ENCODE data around the gene PRPF8. TPM values are rescaled to one million over a fixed set of nuclear protein-coding genes. Genes with fewer than 3 reads are reported as not detected.
A peak's percentile ranks its signal among the peaks of the same experiment; 100 is the strongest.

The PRPF8 gene
- total and polyA plus RNA-seq, 2 of the 13 experiments (the other 11 are each of a cell fraction or from before 2014, with no cell fraction given): 112 to 179 TPM

- no peak for TF ChIP-seq CREBL2 (CRISPR knock-in tag; IDR thresholded peaks at IDR 0.05; ENCODE audit: borderline replicate concordance)
- TF ChIP-seq ZNF337 (CRISPR knock-in tag; IDR thresholded peaks at IDR 0.05; ENCODE audit: borderline replicate concordance, low read depth): peak; percentile 73; the same call in 1 of the 2 replicates
- no peak for TF ChIP-seq RBM39 (IDR thresholded peaks at IDR 0.05; ENCODE audit: low read depth, low read length, poor library complexity, severe bottlenecking)
- no peak for TF ChIP-seq ZSCAN21 (CRISPR knock-in tag; IDR thresholded peaks at IDR 0.05; ENCODE audit: borderline replicate concordance)
- TF ChIP-seq POLR2A (IDR thresholded peaks at IDR 0.05; ENCODE audit: insufficient read depth in 1 of 2, low read depth in 2 of 2, low read length in 2 of 2): peak; percentile 30 to 52; a peak in 3 of 4 replicates
- TF ChIP-seq ATF4 (CRISPR knock-in tag; IDR thresholded peaks at IDR 0.05): no peak
- no peak for TF ChIP-seq AKNA (CRISPR knock-in tag; IDR thresholded peaks at IDR 0.05; ENCODE audit: borderline replicate concordance)
- TF ChIP-seq MIXL1 (CRISPR knock-in tag; IDR thresholded peaks at IDR 0.05): no peak
- no peak for TF ChIP-seq IRF1 (CRISPR knock-in tag; IDR thresholded peaks at IDR 0.05; ENCODE audit: low read depth)
- peak; percentile 43; the same call in 1 of the 2 replicates for TF ChIP-seq ZBTB7B (CRISPR knock-in tag; IDR thresholded peaks at IDR 0.05)
- no peak for TF ChIP-seq POLR2AphosphoS5 (IDR thresholded peaks at IDR 0.05; ENCODE audit: low read depth, low read length)
- no peak for TF ChIP-seq TP53 (CRISPR knock-in tag; conservative IDR thresholded peaks at IDR 0.05)
- no peak for TF ChIP-seq MLX (CRISPR knock-in tag; IDR thresholded peaks at IDR 0.05)
- no peak for TF ChIP-seq HOXA5 (CRISPR knock-in tag; IDR thresholded peaks at IDR 0.05)
- no peak; the same call in 1 of the 2 replicates for TF ChIP-seq ZNF746 (CRISPR knock-in tag; IDR thresholded peaks at IDR 0.05)
- TF ChIP-seq ZNF451 (CRISPR knock-in tag; IDR thresholded peaks at IDR 0.05): peak; percentile 58; the same call in 1 of the 2 replicates
- TF ChIP-seq TFDP2 (CRISPR knock-in tag; IDR thresholded peaks at IDR 0.05): no peak; the same call in none of the 2 replicates
- TF ChIP-seq SYNCRIP (IDR thresholded peaks at IDR 0.05; ENCODE audit: insufficient read depth, low read depth, low read length): no peak
- TF ChIP-seq ATAD3A (CRISPR knock-in tag; IDR thresholded peaks at IDR 0.05): no peak
- TF ChIP-seq BRCA1 (CRISPR knock-in tag; IDR thresholded peaks at IDR 0.05): no peak
- no peak for TF ChIP-seq ZNF773 (CRISPR knock-in tag; IDR thresholded peaks at IDR 0.05; ENCODE audit: borderline replicate concordance)
Measured at GRCh38 chr17:1627982-1628855, 56.4 kb downstream of the PRPF8 start, which contains the start of gene SLC43A2 (continued).
